Bronchial epithelial cell (primary cell): ENCODE measurements around the gene LRCH3. TPM values are rescaled to one million over a fixed set of nuclear protein-coding genes. Genes with fewer than 3 reads are reported as not detected.

Experiments used
- DNase-seq: peaks from one replicate; pipeline ENCODE4 v3.0.0-alpha.2; 2010; ENCODE audit warnings: low read depth
- FAIRE-seq: peaks from 2 replicates; lab custom pipeline; 2011; peaks lifted over from hg19 to GRCh38; lab: Jason Lieb, UNC
- H3K27me3 ChIP-seq: 2 replicates; pipeline ENCODE4 v1.5.1; 2011; ENCODE audit warnings: low read length; ENCODE audit not compliant: control insufficient read depth, insufficient read depth
- H3K36me3 ChIP-seq: 2 replicates; pipeline ENCODE4 v1.5.1; 2011; ENCODE audit warnings: low read length; ENCODE audit not compliant: control insufficient read depth, insufficient read depth
- H3K4me3 ChIP-seq: 2 replicates; pipeline ENCODE4 v1.5.1; 2011; ENCODE audit warnings: mild to moderate bottlenecking, low read depth, low read length, control low read depth
- CTCF ChIP-seq: IDR thresholded peaks from 2 replicates; pipeline ENCODE4 v1.5.1; 2011; ENCODE audit warnings: mild to moderate bottlenecking, moderate library complexity, low read length, control low read depth, inconsistent platforms; ENCODE audit not compliant: insufficient read depth, severe bottlenecking
- total RNA-seq: library from RNA; depleted of rRNA; stranded (reverse); fragments of >200 nt; gene quantifications from 2 replicates; pipeline ENCODE4 v1.2.1, GENCODE V29; 2014

Gene LRCH3
- total RNA-seq, 1 donor from 2014 or later: 25.5 TPM

GRCh38 chr3:197784019-197784585, 7.0 kb upstream of the LRCH3 start:
- Histone ChIP-seq H3K36me3 (peaks cover 9% of the 10 kb centered on the region), H3K27me3 (no peaks in the 10 kb centered on the region), H3K4me3 (no peak overlapping the region)
- FAIRE-seq (no peak), DNase-seq (no peak)
- TF ChIP-seq CTCF: no peak

- no peaks in the 10 kb centered on the region for H3K36me3 ChIP-seq
- FAIRE-seq (no peak), DNase-seq (peak; percentile 7)
- no peak for TF ChIP-seq CTCF
- H3K4me3 ChIP-seq: no peak overlapping the region
- H3K27me3 ChIP-seq: no peaks in the 10 kb centered on the region
Measured at GRCh38 chr3:197787412-197787811, 3.6 kb upstream of the LRCH3 start.

- FAIRE-seq: no peak
- TF ChIP-seq CTCF: no peak
Measured at GRCh38 chr3:197789309-197789708, 1.7 kb upstream of the LRCH3 start.

GRCh38 chr3:197790033-197790432, 1.0 kb upstream of the LRCH3 start:
- Histone ChIP-seq H3K27me3 (no peaks in the 10 kb centered on the region), H3K36me3 (no peaks in the 10 kb centered on the region), H3K4me3 (no peak overlapping the region)
- DNase-seq (no peak), FAIRE-seq (no peak)
- no peak for TF ChIP-seq CTCF

More at GRCh38 chr3:197789309-197789708, 1.7 kb upstream of the LRCH3 start:
- Histone ChIP-seq H3K27me3 (no peaks in the 10 kb centered on the region), H3K4me3 (no peak overlapping the region), H3K36me3 (no peaks in the 10 kb centered on the region)
- DNase-seq: peak; percentile 19

- Histone ChIP-seq H3K4me3 (peak overlapping the region; percentile 66), H3K36me3 (no peaks in the 10 kb centered on the region), H3K27me3 (no peaks in the 10 kb centered on the region)
- DNase-seq (peak; percentile 31), FAIRE-seq (no peak)
- TF ChIP-seq CTCF: no peak
Measured at GRCh38 chr3:197791892-197792647, 1.0 kb downstream of the LRCH3 start.
